GM18858 (cell line): Measurements from ENCODE around the gene EIF5.
A peak's percentile ranks its signal among the peaks of the same experiment; 100 is the strongest.

Source experiments
- ATAC-seq: cut with Tn5 transposase; IDR thresholded peaks from one replicate; pipeline ENCODE4 v1.9.1; 2021; ENCODE audit not compliant: unreplicated experiment

Gene EIF5

GRCh38 chr14:103333754-103334643 lies at the start of gene EIF5:
EIF5 (plus strand) TSS chr14:103334237; CDS start chr14:103335861, 1,624 bp downstream.
- ATAC-seq: peak; percentile 74

GRCh38 chr14:103284574-103285467 lies 49.2 kb upstream of the EIF5 start:
- no peak for ATAC-seq

GRCh38 chr14:103286460-103286859 lies 47.6 kb upstream of the EIF5 start:
- ATAC-seq: no peak

- no peak for ATAC-seq
Measured at GRCh38 chr14:103286968-103287850, 46.8 kb upstream of the EIF5 start.

- no peak for ATAC-seq
Measured at GRCh38 chr14:103288076-103288766, 45.8 kb upstream of the EIF5 start.

- ATAC-seq: no peak
Measured at GRCh38 chr14:103290056-103290455, 44.0 kb upstream of the EIF5 start.

GRCh38 chr14:103290494-103290893 lies 43.5 kb upstream of the EIF5 start:
- ATAC-seq: no peak

- no peak for ATAC-seq
Measured at GRCh38 chr14:103290961-103291360, 43.1 kb upstream of the EIF5 start.

- no peak for ATAC-seq
Measured at GRCh38 chr14:103292426-103293374, 41.3 kb upstream of the EIF5 start.

- ATAC-seq: no peak
Measured at GRCh38 chr14:103293465-103293864, 40.6 kb upstream of the EIF5 start.

- ATAC-seq: no peak
Measured at GRCh38 chr14:103294091-103294490, 39.9 kb upstream of the EIF5 start.

GRCh38 chr14:103296007-103296406 lies 38.0 kb upstream of the EIF5 start:
- no peak for ATAC-seq

GRCh38 chr14:103296987-103297386 lies 37.0 kb upstream of the EIF5 start:
- ATAC-seq: no peak

- ATAC-seq: no peak
Measured at GRCh38 chr14:103298620-103299019, 35.4 kb upstream of the EIF5 start.

GRCh38 chr14:103301512-103302354 lies 32.3 kb upstream of the EIF5 start:
- no peak for ATAC-seq

GRCh38 chr14:103302966-103303365 lies 31.1 kb upstream of the EIF5 start:
- ATAC-seq: no peak

- ATAC-seq: no peak
Measured at GRCh38 chr14:103304706-103305105, 29.3 kb upstream of the EIF5 start.
